GM18867 (cell line): ENCODE data around the gene MAX.

Source experiments
- ATAC-seq: cut with Tn5 transposase; IDR thresholded peaks from one replicate; pipeline ENCODE4 v1.9.1; 2021; ENCODE audit warnings: mild to moderate bottlenecking, moderate library complexity; ENCODE audit not compliant: unreplicated experiment

The MAX gene

DNA sequence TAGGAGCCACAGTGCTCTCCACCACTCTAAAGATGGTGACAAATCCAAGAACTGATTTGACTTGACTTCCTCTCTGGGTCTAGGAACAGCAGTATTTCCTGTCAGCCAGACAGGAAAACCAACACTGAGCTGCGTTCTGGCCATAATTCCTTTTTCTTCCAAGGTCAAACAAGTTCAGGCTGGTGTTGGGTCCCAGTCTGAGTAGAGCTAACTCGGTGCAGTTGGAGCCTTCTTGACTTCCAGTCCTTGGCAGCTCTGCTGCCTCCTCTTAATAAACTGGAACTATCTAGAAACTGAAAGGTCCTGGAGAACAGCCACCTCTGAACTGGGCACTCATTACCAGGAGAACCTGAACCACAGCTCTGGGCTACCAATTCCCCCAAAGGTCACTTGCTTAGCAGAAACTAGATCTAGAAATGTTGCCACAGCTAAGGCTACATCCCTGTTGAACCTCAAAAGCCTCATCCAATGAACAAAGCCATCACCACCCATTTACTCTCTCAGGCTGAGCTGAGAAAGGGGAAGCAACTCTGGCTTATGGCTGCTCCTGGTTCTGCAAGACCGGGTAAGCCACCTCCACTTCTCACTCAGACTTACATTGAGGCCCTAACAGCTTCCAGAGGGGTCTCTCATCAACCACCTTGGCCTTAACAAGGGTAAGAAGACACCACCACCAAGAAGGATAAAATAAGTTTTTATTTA, 27.7 kb downstream of the MAX start:
- no peak for ATAC-seq

DNA sequence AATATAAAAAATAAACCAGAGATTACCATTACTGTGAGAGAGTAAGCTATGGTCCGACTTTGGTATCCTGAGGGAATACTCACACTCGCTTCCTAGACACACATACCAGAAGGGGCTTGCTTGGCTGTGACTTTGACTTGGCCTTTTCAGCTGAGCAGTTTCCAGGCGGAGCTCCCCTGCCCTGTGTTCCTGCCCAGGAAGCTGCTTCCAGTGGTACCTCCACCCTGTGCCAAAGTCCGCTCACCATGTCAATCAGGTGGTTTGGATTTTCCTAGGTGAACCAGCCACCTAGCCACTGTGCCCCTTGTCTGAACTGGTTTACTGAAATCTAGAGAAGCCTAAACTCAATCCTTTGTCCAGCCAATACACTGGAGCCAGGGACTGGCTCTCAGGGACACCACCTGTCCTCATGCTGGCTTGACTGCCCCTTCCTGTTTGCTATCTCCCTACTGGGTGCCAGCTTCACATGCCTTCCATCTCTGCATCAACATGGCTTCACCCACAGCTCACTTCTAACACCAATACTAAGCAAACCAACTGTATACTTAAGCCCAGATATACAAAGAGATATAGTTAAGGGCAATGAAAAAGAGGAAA, 28.6 kb downstream of the MAX start:
- ATAC-seq, result no peak

DNA sequence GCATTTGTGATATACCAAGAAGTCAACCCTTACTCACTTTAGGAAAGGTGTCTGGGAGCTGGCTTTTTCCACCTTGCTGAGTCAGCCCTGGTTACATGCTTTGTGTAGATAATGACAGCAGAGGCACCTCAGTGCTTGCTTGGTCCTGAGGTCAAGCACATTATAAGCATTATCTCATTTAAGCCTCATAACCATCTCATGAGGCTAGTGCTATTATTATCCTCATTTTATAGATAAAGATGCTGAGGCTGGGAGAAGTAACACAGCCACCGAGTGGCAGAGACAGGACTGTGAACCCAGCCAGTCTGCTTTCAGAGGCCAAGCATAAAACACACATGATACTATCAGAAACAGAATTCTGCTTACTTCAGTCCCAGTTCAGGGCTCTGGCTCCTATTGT, 29.4 kb downstream of the MAX start:
- ATAC-seq, result no peak

DNA sequence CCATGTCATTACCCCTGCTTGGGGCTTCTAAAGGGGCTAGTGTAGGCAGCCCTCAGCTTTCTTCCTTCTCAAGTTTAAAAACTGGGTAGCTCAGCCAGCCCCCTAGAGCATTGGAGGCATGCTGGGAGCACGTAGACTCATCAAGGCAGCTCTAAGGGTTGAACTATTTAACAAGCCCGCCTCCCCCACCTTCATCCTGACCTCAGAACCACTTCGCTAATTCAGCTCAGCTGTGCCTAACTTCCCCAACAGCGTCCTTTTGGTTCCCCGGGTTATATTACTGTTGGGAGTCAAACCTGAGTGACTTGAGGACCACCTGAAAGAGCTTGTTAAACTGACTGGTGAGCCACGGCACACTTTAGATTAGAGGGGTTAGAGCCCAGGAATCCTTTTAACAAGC, 30.1 kb downstream of the MAX start:
- no peak for ATAC-seq

DNA sequence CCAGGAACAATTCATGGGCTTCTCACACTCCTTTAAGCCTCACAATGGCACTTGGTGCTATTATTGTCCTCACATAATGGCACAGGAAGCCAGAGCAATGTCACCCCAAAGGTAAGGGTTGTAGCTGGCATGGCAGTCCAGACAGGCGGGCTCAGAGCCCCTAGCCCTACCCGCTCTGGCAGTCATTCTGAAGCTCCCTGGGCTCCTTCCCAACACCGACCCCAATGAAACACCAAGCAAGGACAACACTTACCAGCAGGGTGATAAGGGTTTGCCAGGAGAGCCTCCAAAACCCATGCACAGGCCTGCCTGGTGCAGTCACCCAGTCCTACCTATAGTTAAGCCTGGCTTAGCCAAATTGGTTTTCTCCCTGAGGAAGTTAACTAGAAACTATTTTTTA, 30.8 kb downstream of the MAX start:
- ATAC-seq, result no peak

DNA sequence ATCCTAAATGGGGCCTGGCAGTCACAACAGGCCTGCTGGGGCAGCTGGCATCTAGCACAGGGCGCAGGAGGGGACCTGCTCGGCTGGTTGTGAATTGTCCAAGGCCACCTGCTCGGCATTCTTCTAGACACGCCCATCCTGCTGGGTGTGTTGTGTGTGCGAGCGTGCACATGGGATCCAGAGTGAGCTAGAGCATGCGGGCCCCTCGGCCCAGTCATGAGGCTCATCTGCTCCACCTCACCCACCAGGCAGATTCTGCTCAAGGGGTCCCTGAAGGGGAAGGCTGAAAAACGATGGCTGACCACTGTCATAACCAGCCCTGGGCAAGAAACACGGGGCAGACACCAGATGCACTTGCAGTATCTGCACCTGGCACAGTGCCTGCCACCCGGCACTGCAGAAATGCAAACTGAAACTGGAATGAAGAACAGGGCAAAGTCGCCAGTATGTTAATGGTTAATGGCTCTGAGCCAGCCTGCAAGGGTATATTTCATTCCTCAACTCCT, 31.8 kb downstream of the MAX start:
- ATAC-seq, result peak; percentile 55

DNA sequence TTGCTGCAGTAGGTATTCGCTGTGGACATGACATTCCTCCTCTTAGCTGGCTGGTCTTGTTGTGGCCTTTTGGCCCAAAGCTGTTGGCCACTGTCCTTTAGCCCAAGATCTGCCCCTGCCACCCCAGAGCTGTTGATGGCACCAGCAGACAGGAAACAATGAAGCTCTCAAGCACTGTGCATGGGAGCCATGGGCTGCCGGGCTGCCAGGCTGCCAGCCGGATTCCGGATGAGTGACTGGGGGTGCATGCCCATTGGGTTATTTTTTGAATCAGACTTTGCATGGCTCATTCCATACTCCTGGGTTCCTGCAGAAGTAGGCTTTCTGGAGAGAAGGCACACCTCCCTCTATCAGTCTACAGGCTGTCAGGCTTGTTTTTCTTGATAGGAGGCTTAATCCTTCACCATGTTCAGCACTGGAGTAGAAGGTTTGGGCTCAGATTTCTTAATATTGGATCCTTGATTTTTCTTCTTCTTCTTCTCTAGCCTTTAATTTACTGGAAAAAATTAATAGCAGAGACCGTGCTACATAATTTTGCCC, 32.4 kb downstream of the MAX start:
- ATAC-seq, result no peak

DNA sequence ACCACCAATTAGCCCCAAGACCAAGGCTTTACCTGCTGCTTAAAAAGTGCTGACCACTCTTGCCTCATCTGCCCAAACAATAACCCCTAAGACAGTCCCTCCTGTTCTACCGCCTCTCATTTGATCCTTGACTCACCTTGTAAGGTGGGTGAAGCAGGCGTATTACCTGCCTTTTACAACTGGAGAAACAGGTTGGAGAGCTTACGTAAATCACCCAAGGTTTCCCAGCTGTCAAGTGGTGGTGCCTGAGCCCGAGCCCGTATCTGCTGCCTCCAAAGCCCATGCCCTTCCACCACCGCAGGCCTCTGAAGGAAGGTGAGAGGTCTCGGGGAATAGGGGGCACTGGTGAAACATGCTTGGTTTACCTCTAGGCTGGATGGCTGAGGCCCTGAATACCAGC, 36.6 kb downstream of the MAX start:
- ATAC-seq, result no peak

DNA sequence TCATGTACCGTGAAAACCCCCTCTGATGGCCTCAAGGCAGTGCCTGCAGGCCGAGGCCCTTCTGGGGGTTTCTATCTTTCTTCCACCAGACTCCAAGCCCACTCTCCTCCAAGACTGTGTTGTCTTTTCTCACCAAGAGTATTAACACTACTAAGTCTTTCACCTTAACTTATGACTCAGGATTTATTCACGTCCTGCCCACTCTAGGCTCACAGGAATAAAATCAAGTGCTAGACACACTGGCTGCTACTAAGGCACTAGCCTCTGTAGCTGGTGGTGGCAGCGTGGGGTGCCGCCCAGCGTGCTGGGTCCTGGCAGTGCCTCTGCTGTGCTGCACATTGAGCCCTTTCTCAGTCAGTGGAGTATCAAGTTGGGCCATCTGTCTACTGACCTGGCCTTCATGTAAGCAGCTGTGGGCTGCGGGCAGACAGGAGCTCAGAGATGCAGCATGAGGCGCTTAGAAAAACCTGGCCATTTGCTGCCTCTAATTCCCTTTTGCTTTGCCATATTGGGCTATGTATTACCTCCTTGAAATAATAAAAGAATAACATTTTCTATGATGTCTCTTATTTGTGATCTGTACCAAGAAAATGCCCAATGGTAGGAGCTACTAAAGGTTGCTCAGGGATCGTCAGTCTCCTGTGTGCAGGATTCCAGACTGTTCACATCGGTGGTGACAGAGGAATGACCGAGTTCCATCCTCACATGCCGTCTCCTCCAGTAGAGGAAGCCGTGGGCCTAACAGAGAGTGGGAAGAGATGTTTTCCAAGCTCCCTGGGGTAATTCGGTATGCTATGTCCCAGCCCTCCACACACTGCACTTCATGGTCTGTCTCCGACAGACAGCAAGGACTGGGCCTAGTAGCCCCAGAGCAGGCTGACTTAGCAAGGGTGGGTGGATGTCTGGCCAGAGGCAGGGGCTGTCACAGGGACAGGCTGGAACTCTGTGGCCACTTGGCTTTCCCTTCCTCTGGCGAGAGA, 39.9 kb downstream of the MAX start:
- no peak for ATAC-seq

DNA sequence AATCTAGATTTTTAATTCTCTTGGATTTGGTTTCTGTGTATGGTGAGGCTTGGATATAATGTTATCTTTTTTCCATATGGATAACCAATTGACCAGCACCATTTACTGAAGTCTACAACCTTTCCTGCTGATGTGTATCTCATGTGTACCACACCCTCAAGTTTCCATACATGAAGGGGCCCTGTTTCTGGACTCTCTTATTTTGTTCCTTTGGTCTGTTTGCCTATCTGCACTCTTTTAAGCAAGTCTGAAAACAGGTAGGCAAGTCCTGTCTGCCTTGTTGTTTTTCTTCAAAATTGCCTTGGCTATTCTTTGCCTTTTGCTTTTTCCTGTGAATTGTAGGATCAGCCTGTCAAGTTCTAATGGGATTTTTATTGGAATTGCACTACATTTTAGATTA, 44.6 kb downstream of the MAX start:
- no peak for ATAC-seq

DNA sequence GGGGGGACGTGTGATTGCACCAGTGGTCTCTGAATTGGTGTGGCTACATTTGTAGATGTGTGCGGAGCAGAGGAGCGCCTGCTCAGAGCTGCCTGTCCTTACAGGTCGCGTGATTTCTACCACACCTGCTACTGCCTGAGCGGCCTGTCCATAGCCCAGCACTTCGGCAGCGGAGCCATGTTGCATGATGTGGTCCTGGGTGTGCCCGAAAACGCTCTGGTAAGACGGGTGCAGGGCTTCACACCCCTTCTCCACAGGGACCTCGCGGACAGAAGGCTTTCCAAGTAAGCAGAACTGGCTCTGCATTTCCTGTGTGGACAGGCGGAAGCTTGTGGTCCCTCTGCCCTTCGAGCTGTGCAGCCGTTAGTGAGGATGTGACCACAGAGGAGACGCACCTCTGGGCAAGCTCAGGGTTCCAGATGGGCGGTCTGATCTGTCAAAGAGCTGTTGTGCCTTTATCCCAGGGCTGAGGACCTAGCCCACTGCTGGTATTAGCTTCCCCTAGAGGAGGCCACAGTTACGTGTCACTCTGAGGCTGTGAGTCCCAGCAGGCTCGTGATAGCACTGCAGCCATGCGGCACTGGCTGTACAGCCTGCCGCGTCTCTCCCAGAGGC, 47.7 kb downstream of the MAX start:
- no peak for ATAC-seq

DNA sequence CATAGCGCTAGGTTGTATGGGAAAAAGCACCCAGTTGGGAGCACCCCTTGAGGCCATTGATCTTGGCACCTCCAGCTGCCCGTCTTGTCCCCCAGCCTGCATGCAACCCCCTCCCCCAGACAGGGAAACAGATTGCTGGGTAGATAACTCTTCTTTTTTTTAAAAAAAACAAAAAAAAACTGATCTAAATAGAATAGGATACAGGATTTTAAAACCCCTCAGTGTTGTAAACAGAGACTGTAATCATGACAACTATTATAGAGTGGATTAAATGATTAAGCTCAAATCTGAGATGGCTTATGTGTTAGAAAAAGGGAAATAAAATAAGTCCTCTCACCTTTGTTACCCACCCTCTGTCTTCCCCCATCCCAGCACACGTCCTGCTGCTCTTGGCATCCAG, 48.9 kb downstream of the MAX start:
- ATAC-seq, result no peak

DNA sequence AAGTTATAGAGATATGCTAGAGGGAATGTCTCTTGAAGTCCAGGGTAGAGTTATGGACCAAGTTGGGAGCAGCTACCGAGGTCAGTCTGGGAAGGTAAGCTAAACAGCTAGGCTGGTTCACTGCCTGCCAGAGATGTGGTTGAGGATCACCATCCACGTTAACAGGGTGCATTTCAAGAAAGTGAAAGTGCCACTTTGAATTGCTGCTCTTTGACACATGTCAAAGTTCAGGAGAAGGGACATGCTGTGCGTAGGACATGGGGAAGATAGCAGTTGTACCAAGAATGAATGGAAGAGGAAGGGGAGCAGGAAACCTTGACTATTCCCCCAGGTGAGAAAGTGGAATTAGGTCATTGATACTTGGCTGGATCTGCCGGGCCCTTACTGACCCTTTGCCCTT, 49.5 kb downstream of the MAX start:
- ATAC-seq, result no peak

DNA sequence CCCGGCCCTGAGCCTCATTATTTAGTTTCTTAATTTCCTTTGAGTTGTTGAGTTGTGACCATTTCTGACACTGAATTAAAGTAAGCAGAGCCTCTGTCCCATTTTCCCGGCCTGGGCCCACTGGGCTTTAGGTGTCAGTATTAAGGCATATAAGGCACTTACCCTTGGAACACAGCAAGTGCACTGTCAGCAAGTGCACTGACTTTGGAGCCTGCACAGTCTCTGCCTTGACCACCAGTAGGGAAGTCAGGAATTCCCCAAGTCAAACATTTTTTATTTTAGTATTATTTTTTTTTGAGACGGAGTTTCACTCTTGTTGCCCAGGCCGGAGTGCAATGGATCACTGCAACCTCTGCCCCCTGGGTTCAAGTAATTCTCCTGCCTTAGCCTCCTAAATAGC, 56.6 kb downstream of the MAX start:
- ATAC-seq, result no peak

DNA sequence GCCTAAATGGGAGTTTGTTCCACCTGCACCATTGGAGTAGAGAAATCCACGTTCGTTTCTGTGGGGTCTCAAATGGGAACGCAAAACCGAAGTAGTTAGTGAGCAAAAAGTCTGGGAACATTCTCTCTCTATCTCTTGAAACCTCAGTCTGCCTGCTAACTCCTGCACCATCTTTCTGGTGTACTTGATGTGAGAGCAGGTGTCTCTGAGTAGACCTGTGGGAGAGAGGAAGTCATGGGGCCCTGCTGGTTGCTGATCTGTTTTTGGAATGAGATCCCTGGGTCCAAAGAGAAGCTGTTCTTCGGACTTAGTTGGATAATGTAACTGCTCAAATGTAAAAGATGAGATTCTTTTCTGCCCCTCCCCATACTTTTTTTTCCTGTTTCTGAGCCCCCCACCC, 57.3 kb downstream of the MAX start:
- no peak for ATAC-seq

DNA sequence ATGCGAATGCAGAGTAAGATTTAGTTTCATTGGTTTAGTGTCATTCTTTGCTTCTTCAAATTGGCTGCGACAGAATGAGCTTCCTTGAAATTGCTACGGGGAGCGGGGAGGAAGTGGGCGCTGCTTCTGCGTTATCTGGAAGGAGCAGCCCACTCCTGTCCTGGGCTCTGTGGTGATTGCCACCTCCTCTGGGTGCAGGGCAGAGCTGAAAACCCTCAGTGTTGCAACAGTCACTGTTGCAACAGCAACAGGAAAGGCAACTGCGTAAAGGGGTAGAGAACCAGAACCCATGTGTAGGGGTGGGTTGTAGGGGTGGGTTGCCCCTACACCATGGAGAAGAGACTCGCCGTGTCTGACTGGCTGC, 57.7 kb downstream of the MAX start:
- ATAC-seq, result no peak

DNA sequence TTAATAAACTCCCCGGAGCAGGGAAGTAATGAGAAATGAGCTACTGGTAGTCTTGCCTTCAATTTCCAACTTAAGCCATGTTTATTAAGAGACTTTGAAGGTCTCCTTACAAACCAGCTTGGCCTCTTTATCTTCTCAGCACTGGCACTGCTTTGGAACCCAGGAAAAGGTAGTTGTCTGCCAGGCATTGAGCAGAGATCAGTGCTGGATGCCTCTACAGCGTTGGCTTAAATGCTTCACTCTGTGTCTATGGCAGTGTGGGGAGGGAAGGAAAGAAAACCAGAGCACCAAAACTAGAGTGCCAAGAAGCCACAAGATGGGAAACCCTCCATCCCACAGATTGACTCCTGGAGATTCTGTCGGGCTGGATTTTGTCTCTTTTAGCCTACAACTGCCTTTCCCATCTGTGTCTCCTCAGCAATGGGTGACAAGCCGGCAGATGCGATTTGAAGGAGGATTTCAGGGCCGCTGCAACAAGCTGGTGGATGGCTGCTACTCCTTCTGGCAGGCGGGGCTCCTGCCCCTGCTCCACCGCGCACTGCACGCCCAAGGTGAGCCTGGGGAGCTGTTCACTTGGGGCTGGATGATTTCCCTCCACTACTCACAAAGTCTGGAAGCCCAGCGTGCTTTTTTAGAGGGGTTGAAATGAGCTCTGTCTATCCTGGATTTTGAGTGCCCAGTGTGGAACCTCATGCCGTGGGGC, 58.3 kb downstream of the MAX start:
- ATAC-seq, result no peak

DNA sequence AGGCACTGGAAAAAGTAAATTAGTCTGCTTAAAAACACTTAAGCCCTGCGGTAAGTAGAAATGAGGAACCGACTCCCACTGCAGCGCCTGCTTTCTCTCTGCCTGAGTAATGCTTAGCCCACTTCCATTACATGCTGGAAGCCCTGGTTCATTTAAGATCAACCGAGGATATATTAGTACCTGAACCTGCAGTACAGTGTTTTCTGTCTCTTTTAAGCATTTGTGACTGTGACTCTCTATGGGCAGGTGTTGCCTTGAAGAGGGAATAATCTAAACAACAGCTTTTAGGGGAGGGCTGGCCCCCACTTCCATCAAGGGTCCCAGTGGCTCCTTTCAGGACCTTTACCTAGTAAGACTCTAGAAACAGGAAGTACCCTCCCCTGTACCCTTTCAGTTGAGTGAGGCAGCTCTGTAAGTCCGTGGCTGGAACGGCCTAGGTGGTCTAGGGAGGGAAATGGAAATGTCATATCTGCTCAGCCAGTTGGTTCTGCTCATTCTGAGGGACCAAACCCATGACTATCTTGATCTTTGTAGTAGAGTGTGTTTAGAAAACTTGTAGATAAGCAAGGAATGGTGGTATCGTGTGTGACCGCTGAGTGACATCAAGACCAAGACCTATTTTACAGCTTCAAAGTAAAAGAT, 59.5 kb downstream of the MAX start:
- no peak for ATAC-seq

DNA sequence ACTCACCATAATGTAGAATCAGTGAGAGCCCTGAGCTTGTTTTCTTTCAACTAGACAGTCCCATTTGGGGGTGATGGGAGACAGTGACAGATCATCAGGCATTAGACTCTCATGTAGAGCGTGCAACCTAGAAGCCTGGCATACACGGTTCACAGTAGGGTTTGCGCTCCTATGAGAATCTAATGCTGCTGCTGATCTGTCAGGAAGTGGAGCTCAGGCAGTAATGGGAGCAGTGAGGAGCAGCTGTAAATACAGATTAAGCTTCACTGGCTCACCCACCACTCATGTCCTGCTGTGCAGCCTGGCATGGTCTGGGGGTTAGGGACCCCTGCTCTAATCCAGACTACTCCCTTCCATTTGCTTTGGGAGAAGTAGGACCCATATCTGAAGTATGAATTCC, 60.0 kb downstream of the MAX start:
- ATAC-seq, result no peak

DNA sequence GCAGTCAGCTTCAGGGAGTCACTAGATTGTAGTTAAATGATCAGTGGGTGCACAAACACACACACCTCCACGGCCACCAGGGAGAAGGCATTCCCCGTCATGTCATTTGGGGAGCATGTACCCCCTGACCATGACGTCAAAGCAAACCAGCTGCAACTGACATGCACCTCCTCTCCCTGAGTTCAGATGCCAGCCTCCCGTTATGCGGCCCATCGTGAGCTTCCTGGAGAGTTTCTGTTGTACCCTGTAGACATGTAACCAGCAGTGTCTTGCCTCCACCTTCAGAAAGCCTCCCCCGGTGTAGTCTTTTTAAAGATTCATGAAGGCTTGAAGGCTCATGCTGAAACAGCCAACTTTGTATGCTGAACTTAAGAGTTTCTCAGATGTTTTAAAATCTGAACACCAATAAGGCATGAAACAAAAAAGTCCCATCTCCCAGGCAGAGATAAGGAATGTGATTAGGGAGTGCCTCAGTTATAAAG, 60.8 kb downstream of the MAX start:
- ATAC-seq, result no peak
